22Rv1 (cell line): ENCODE measurements around the gene HCAR1.

Experiments
- H3K27ac ChIP-seq: fragments of 450-650 bp; 2 replicates; pipeline ENCODE4 v1.5.1; 2017
- CTCF ChIP-seq: fragments of 450-650 bp; IDR thresholded peaks from 2 replicates; pipeline ENCODE4 v1.5.1; 2017; ENCODE audit warnings: mild to moderate bottlenecking
- ZFX ChIP-seq: fragments of 450-650 bp; IDR thresholded peaks from 2 replicates; pipeline ENCODE4 v1.6.1; 2017; ENCODE audit warnings: antibody characterized with exemption, borderline replicate concordance

The HCAR1 gene

DNA sequence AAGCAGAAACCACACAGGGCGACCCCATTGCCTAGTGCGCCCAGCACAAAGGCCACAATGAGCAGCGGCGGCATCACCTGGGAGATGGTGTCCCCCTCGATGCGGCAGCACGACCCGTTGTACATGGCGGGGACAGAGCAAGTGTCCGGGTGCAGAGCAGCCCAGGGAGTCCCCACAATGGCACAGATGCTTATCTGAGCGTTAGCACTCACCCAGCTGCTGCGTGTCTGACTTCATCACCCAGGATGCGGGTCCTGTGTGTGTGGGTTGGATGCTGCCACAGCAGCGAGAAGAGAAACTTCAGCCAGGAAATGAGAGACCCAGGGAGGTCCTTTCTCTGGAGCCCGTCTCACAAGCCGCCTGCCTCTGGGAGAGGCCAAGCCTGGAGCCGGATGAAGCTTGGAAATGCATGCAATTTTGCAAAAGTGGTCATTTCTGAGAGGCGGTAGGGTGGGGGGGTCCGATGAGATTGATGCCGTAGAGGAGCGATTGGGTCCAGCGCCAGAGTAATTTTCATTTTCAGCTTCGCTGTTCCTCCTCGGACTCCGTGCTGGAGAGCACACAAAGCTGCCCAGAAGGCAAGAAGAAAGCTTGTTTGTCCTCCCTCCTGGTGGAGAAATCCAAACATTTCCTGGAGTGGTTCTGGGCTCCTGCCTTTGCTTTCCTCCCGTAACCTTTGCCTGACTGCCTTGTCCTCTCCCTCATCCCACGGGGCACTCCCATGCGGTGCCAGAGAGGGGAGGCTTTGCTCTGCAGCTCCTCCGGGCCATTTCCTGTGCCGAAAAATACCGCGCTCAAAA is at the start of gene HCAR1:
Gene HCAR1, minus strand, starts transcription at position 630 of the 800 bp plus-strand sequence. Its CDS starts 505 bp downstream, at position 125.
- no peak within 1 kb of the TSS for H3K27ac ChIP-seq
- TF ChIP-seq CTCF (no peak), ZFX (no peak)

GRCh38 chr12:122757568-122757967 is 26.9 kb upstream of the HCAR1 start:
- H3K27ac ChIP-seq, result no peak overlapping the region
- TF ChIP-seq CTCF, result no peak
- no peak for TF ChIP-seq ZFX

DNA sequence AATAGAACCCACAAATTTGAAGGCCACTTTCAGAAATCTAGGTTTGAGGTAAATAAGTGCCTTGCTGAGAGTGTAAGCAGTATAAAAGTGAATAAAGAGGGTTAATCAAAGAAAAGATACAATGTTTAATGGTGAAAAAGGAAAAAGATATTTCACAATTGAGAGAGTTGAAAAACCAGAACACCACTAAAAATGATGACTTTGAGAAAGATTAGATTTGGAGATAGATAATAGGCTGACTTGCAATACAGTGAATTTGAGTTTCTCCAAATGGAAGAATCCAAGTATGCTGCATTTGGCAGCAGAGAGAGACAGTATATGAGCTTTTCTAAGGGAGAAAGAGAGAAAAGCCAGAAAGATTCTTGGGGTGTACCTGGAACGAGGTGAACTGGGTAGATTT is 24.1 kb upstream of the HCAR1 start:
- H3K27ac ChIP-seq, result no peak overlapping the region
- TF ChIP-seq ZFX (no peak), CTCF (no peak)

DNA sequence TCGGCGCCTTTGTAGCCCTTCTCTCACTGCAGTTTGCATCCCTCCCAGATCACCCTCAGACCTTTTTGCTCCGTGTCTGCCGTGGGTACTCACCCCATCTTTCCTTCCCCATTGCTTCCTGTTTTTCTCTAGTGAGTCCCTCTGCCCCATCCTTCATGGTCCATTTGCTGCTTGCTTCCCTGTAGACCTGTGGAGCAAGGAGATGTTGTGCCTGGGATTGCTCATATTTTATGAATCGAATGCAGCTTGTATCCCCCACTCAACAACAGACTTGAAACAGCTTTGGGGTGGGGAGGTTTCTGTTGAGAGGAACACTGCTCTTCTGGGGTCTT is 22.6 kb upstream of the HCAR1 start:
- TF ChIP-seq ZFX (no peak), CTCF (no peak)
- peak overlapping the region; percentile 98 for H3K27ac ChIP-seq

- no peak for TF ChIP-seq ZFX
- TF ChIP-seq CTCF, result peak; percentile 88
These were observed 22.0 kb upstream of the HCAR1 start, which contains the start of gene DENR for GRCh38 chr12:122752464-122753318. Gene DENR, plus strand, starts transcription at chr12:122752824. Its CDS starts 878 bp downstream, at chr12:122753702.

GRCh38 chr12:122750781-122751515 is 20.3 kb upstream of the HCAR1 start:
- H3K27ac ChIP-seq, result peak overlapping the region; percentile 98

More at GRCh38 chr12:122752464-122753318, 22.0 kb upstream of the HCAR1 start, which contains the start of gene DENR:
- peak within 1 kb of the TSS; percentile 98 for H3K27ac ChIP-seq

DNA sequence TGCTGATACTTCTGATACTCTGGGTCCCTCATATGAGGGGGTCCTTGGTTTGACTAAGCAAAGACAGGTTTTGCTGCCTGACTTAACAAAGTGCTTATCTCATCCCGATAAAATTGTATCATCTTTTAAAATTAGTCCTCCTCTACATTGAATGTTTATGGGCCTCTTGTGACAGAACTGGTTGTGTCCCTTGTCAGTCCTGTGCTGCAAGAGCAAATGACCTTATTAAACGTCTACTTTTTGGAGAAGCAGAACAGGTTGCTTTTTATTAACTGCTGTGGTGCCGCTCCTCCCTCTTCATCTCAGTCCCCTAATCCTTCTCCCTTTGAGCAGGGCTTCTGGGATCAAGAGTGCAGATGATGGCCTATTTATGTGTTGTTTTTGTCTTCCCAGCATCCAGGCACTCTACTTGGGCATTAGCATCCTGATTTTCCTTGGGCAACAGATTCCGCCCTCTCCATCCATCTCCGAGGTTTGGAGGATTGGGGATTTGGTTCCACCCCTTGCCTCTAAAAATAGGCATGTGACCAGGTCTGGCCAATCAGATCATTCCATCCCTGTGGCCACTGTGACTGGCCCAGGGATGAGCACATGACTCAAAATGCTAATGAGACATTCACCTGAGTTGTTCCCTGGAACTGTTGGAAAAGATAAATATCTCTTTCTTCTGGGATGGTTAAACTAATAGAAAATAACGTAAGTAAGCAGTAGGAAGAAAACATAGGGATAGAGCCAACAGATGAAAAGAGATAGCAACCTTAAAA is 19.1 kb upstream of the HCAR1 start:
- no peak for TF ChIP-seq ZFX
- no peak for TF ChIP-seq CTCF
- peak overlapping the region; percentile 98 for H3K27ac ChIP-seq
